DOHH2 (cell line): ENCODE measurements around the gene ACACB.

ENCODE experiments used
- H3F3A ChIP-seq: fragments of 200-600 bp; sonication (generic), shearing (Covaris generic); 2 replicates; pipeline ENCODE4 v1.6.0; 2016; ENCODE audit warnings: antibody characterized with exemption, mild to moderate bottlenecking; ENCODE audit not compliant: control insufficient read depth, insufficient read depth
- H3K27ac ChIP-seq: fragments of 200-600 bp; sonication (generic); 2 replicates; pipeline ENCODE4 v1.5.1; 2014; ENCODE audit warnings: low read depth, mild to moderate bottlenecking, low read length, moderate library complexity
- H3K27me3 ChIP-seq: fragments of 200-600 bp; sonication (generic); 2 replicates; pipeline ENCODE4 v1.6.1; 2014; ENCODE audit warnings: mild to moderate bottlenecking, low read length, mixed read lengths; ENCODE audit not compliant: control insufficient read depth
- H3K36me3 ChIP-seq: fragments of 200-600 bp; sonication (generic); 2 replicates; pipeline ENCODE4 v1.6.1; 2014; ENCODE audit warnings: mild to moderate bottlenecking, low read length, moderate library complexity, mixed read lengths; ENCODE audit not compliant: control insufficient read depth
- H3K4me1 ChIP-seq: fragments of 200-600 bp; sonication (generic); 2 replicates; pipeline ENCODE4 v1.6.1; 2014; ENCODE audit warnings: mild to moderate bottlenecking, low read length, mixed read lengths; ENCODE audit not compliant: control insufficient read depth
- H3K4me2 ChIP-seq: fragments of 200-600 bp; sonication (generic); 2 replicates; pipeline ENCODE4 v1.6.0; 2014; ENCODE audit warnings: mild to moderate bottlenecking, low read length, moderate library complexity
- H3K4me3 ChIP-seq: fragments of 200-600 bp; sonication (generic); 2 replicates; pipeline ENCODE4 v1.5.1; 2014; ENCODE audit warnings: mild to moderate bottlenecking, low read length, mixed read lengths
- H3K79me2 ChIP-seq: fragments of 200-600 bp; sonication (generic); 2 replicates; pipeline ENCODE4 v1.6.1; 2014; ENCODE audit warnings: mild to moderate bottlenecking, low read length, mixed read lengths; ENCODE audit not compliant: control insufficient read depth
- H3K9me2 ChIP-seq: fragments of 200-600 bp; sonication (generic); replicated peaks from 2 replicates; pipeline ENCODE4 v1.6.1; 2014; ENCODE audit warnings: mild to moderate bottlenecking, low read length, mixed read lengths; ENCODE audit not compliant: control insufficient read depth
- H3K9me3 ChIP-seq: fragments of 200-600 bp; sonication (generic); 2 replicates; pipeline ENCODE4 v1.6.1; 2014; ENCODE audit warnings: antibody characterized with exemption, low read length, mixed read lengths; ENCODE audit not compliant: control insufficient read depth, insufficient read depth
- H4K20me1 ChIP-seq: fragments of 200-600 bp; sonication (generic); 2 replicates; pipeline ENCODE4 v1.6.0; 2014; ENCODE audit warnings: low read depth, mild to moderate bottlenecking, antibody characterized with exemption, low read length, moderate library complexity; ENCODE audit not compliant: control insufficient read depth, insufficient read depth
- CTCF ChIP-seq: fragments of 200-600 bp; sonication (generic); IDR thresholded peaks from one replicate; pipeline ENCODE4 v1.5.1; 2014; ENCODE audit warnings: antibody characterized with exemption, mild to moderate bottlenecking, low read depth, low read length; ENCODE audit not compliant: poor library complexity, severe bottlenecking
- EZH2phosphoT487 ChIP-seq: fragments of 200-600 bp; sonication (generic); IDR thresholded peaks from 2 replicates; pipeline ENCODE4 v1.6.1; 2017; ENCODE audit warnings: borderline replicate concordance, mild to moderate bottlenecking, antibody characterized with exemption, low read length, moderate library complexity, mixed read lengths

Gene ACACB

DNA sequence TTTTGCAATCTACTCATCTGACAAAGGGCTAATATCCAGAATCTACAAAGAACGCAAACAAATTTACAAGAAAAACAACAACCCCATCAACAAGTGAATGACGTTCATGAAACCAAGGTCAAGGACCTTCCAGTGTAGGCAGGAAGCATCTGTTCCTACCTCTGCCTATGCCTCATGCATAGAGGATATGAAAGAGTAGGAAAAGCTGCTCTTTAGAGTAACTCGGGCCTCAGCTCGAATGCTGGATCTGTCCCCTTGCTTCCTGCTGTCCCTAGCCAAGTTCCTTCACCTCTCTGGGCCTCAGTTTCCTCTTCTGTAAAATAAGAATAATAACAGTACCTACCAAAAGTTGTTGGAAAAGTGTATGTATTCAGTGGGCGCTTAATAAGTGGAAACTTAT lies 127.7 kb downstream of the ACACB start:
- no peaks in the 10 kb centered on the region for H3K79me2 ChIP-seq
- H3K9me3 ChIP-seq: no peaks in the 10 kb centered on the region
- TF ChIP-seq CTCF: no peak
- TF ChIP-seq EZH2phosphoT487: no peak
- H3K27ac ChIP-seq: no peak overlapping the region
- H3K4me1 ChIP-seq: no peaks in the 10 kb centered on the region
- no peaks in the 10 kb centered on the region for H3F3A ChIP-seq
- H4K20me1 ChIP-seq: no peaks in the 10 kb centered on the region
- H3K4me2 ChIP-seq: no peak overlapping the region
- H3K36me3 ChIP-seq: no peaks in the 10 kb centered on the region
- no peak overlapping the region for H3K4me3 ChIP-seq
- H3K9me2 ChIP-seq: no peaks in the 10 kb centered on the region
- no peaks in the 10 kb centered on the region for H3K27me3 ChIP-seq

DNA sequence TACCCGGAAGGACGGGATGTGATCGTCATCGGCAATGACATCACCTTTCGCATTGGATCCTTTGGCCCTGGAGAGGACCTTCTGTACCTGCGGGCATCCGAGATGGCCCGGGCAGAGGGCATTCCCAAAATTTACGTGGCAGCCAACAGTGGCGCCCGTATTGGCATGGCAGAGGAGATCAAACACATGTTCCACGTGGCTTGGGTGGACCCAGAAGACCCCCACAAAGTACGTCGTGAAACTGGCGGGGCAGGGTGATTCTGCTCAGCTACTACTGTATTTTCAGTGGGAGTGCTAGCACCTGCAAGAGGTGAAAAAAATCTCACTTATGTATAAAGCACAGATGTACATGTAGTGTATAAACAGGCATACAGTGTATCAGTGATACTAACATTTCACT lies 129.8 kb downstream of the ACACB start:
- Histone ChIP-seq H3K4me1 (no peaks in the 10 kb centered on the region), H3K4me2 (no peak overlapping the region)

GRCh38 chr12:109247831-109248654 lies 131.7 kb downstream of the ACACB start:
- TF ChIP-seq EZH2phosphoT487: no peak
- TF ChIP-seq CTCF: no peak
- Histone ChIP-seq H3K9me2 (no peaks in the 10 kb centered on the region), H3K4me3 (no peak overlapping the region), H4K20me1 (no peaks in the 10 kb centered on the region), H3K9me3 (no peaks in the 10 kb centered on the region), H3K27ac (no peak overlapping the region), H3K4me1 (no peaks in the 10 kb centered on the region), H3K36me3 (no peaks in the 10 kb centered on the region), H3F3A (no peaks in the 10 kb centered on the region), H3K4me2 (no peak overlapping the region), H3K79me2 (no peaks in the 10 kb centered on the region), H3K27me3 (no peaks in the 10 kb centered on the region)

More for the DNA sequence above, 129.8 kb downstream of the ACACB start:
- H3K9me2 ChIP-seq: no peaks in the 10 kb centered on the region
- no peaks in the 10 kb centered on the region for H3K9me3 ChIP-seq
- no peaks in the 10 kb centered on the region for H3K36me3 ChIP-seq
- no peak overlapping the region for H3K4me3 ChIP-seq
- no peaks in the 10 kb centered on the region for H3K79me2 ChIP-seq
- H3F3A ChIP-seq: no peaks in the 10 kb centered on the region
- no peak for TF ChIP-seq CTCF
- TF ChIP-seq EZH2phosphoT487: no peak
- no peak overlapping the region for H3K27ac ChIP-seq
- no peaks in the 10 kb centered on the region for H4K20me1 ChIP-seq
- no peaks in the 10 kb centered on the region for H3K27me3 ChIP-seq
